ENCODE results near the gene IKZF1.

The IKZF1 gene

GRCh38 chr7:50391386-50391785, 86.9 kb downstream of the IKZF1 start:
- Histone ChIP-seq H3K9me3 (ENCODE audit: insufficient read depth, low read depth, low read length) (no peaks in the 10 kb centered on the region), H3K4me1 (ENCODE audit: insufficient read depth, low read length) (no peaks in the 10 kb centered on the region), H3K27ac (ENCODE audit: low read depth, low read length) (no peak overlapping the region), H3K4me3 (ENCODE audit: low read length) (no peak overlapping the region), H3K36me3 (ENCODE audit: insufficient read depth, low read length) (no peaks in the 10 kb centered on the region), H3K9ac (ENCODE audit: low read depth, low read length) (no peak overlapping the region), H3K27me3 (ENCODE audit: insufficient read depth, low read length) (no peaks in the 10 kb centered on the region)
- WGBS: 99% methylated on average over 3 of the region's 3 CpGs

GRCh38 chr7:50393076-50393475, 88.6 kb downstream of the IKZF1 start:
- H3K36me3 ChIP-seq (ENCODE audit: insufficient read depth, low read length): no peaks in the 10 kb centered on the region
- H3K9me3 ChIP-seq (ENCODE audit: insufficient read depth, low read depth, low read length): no peaks in the 10 kb centered on the region
- no peaks in the 10 kb centered on the region for H3K4me1 ChIP-seq (ENCODE audit: insufficient read depth, low read length)
- H3K27me3 ChIP-seq (ENCODE audit: insufficient read depth, low read length): no peaks in the 10 kb centered on the region
- whole genome bisulfite sequencing: 90% methylated on average over 1 of the region's 1 CpG
- H3K27ac ChIP-seq (ENCODE audit: low read depth, low read length): no peak overlapping the region
- H3K9ac ChIP-seq (ENCODE audit: low read depth, low read length): no peak overlapping the region
- no peak overlapping the region for H3K4me3 ChIP-seq (ENCODE audit: low read length)

- Histone ChIP-seq H3K4me1 (ENCODE audit: insufficient read depth, low read length) (no peaks in the 10 kb centered on the region), H3K27me3 (ENCODE audit: insufficient read depth, low read length) (no peaks in the 10 kb centered on the region), H3K4me3 (ENCODE audit: low read length) (no peak overlapping the region), H3K27ac (ENCODE audit: low read depth, low read length) (no peak overlapping the region), H3K9ac (ENCODE audit: low read depth, low read length) (no peak overlapping the region), H3K36me3 (ENCODE audit: insufficient read depth, low read length) (no peaks in the 10 kb centered on the region), H3K9me3 (ENCODE audit: insufficient read depth, low read depth, low read length) (no peaks in the 10 kb centered on the region)
- 89% methylated on average over 9 of the region's 9 CpGs for WGBS
These were observed 89.2 kb downstream of the IKZF1 start for GRCh38 chr7:50393547-50394252.

- Histone ChIP-seq H3K36me3 (ENCODE audit: insufficient read depth, low read length) (no peaks in the 10 kb centered on the region), H3K9ac (ENCODE audit: low read depth, low read length) (no peak overlapping the region), H3K27me3 (ENCODE audit: insufficient read depth, low read length) (no peaks in the 10 kb centered on the region), H3K27ac (ENCODE audit: low read depth, low read length) (no peak overlapping the region), H3K9me3 (ENCODE audit: insufficient read depth, low read depth, low read length) (no peaks in the 10 kb centered on the region), H3K4me1 (ENCODE audit: insufficient read depth, low read length) (no peaks in the 10 kb centered on the region), H3K4me3 (ENCODE audit: low read length) (no peak overlapping the region)
- 100% methylated on average over 1 of the region's 1 CpG for WGBS
These were observed 89.8 kb downstream of the IKZF1 start for GRCh38 chr7:50394315-50394714.

- Histone ChIP-seq H3K27ac (ENCODE audit: low read depth, low read length) (no peak overlapping the region), H3K36me3 (ENCODE audit: insufficient read depth, low read length) (no peaks in the 10 kb centered on the region), H3K4me3 (ENCODE audit: low read length) (no peak overlapping the region), H3K27me3 (ENCODE audit: insufficient read depth, low read length) (no peaks in the 10 kb centered on the region; the same call in 1 of the 2 replicates), H3K4me1 (ENCODE audit: insufficient read depth, low read length) (no peaks in the 10 kb centered on the region), H3K9ac (ENCODE audit: low read depth, low read length) (no peak overlapping the region), H3K9me3 (ENCODE audit: insufficient read depth, low read depth, low read length) (no peaks in the 10 kb centered on the region)
- WGBS: 100% methylated on average over 1 of the region's 2 CpGs
These were observed 92.3 kb downstream of the IKZF1 start for GRCh38 chr7:50396856-50397255.

GRCh38 chr7:50397320-50397970, 92.9 kb downstream of the IKZF1 start:
- H3K4me3 ChIP-seq (ENCODE audit: low read length): no peak overlapping the region
- no peaks in the 10 kb centered on the region; the same call in 1 of the 2 replicates for H3K27me3 ChIP-seq (ENCODE audit: insufficient read depth, low read length)

GRCh38 chr7:50397971-50398324, 93.4 kb downstream of the IKZF1 start:
- Histone ChIP-seq H3K4me1 (ENCODE audit: insufficient read depth, low read length) (no peaks in the 10 kb centered on the region), H3K9me3 (ENCODE audit: insufficient read depth, low read depth, low read length) (no peaks in the 10 kb centered on the region), H3K27me3 (ENCODE audit: insufficient read depth, low read length) (no peaks in the 10 kb centered on the region; the same call in 1 of the 2 replicates), H3K27ac (ENCODE audit: low read depth, low read length) (no peak overlapping the region), H3K9ac (ENCODE audit: low read depth, low read length) (no peak overlapping the region), H3K36me3 (ENCODE audit: insufficient read depth, low read length) (no peaks in the 10 kb centered on the region), H3K4me3 (ENCODE audit: low read length) (no peak overlapping the region)
- 95% methylated on average over 1 of the region's 1 CpG for WGBS

More at GRCh38 chr7:50397320-50397970, 92.9 kb downstream of the IKZF1 start:
- 90% methylated on average over 2 of the region's 2 CpGs for WGBS
- Histone ChIP-seq H3K9me3 (ENCODE audit: insufficient read depth, low read depth, low read length) (no peaks in the 10 kb centered on the region), H3K36me3 (ENCODE audit: insufficient read depth, low read length) (no peaks in the 10 kb centered on the region), H3K27ac (ENCODE audit: low read depth, low read length) (no peak overlapping the region), H3K4me1 (ENCODE audit: insufficient read depth, low read length) (no peaks in the 10 kb centered on the region), H3K9ac (ENCODE audit: low read depth, low read length) (no peak overlapping the region)

GRCh38 chr7:50399206-50399605, 94.7 kb downstream of the IKZF1 start:
- H3K27ac ChIP-seq (ENCODE audit: low read depth, low read length): no peak overlapping the region
- H3K27me3 ChIP-seq (ENCODE audit: insufficient read depth, low read length): no peaks in the 10 kb centered on the region; the same call in 1 of the 2 replicates
- no peaks in the 10 kb centered on the region for H3K36me3 ChIP-seq (ENCODE audit: insufficient read depth, low read length)
- H3K4me3 ChIP-seq (ENCODE audit: low read length): no peak overlapping the region
- H3K9ac ChIP-seq (ENCODE audit: low read depth, low read length): no peak overlapping the region
- 100% methylated on average over 1 of the region's 1 CpG for WGBS
- H3K4me1 ChIP-seq (ENCODE audit: insufficient read depth, low read length): no peaks in the 10 kb centered on the region
- no peaks in the 10 kb centered on the region for H3K9me3 ChIP-seq (ENCODE audit: insufficient read depth, low read depth, low read length)

GRCh38 chr7:50399635-50400034, 95.1 kb downstream of the IKZF1 start:
- H3K4me3 ChIP-seq (ENCODE audit: low read length): no peak overlapping the region
- WGBS: 95% methylated on average over 21 of the region's 21 CpGs
- no peaks in the 10 kb centered on the region; the same call in 1 of the 2 replicates for H3K27me3 ChIP-seq (ENCODE audit: insufficient read depth, low read length)
- H3K9ac ChIP-seq (ENCODE audit: low read depth, low read length): no peak overlapping the region
- no peaks in the 10 kb centered on the region for H3K4me1 ChIP-seq (ENCODE audit: insufficient read depth, low read length)
- H3K27ac ChIP-seq (ENCODE audit: low read depth, low read length): no peak overlapping the region
- H3K36me3 ChIP-seq (ENCODE audit: insufficient read depth, low read length): no peaks in the 10 kb centered on the region
- no peaks in the 10 kb centered on the region for H3K9me3 ChIP-seq (ENCODE audit: insufficient read depth, low read depth, low read length)

- WGBS: 96% methylated on average over 41 of the region's 41 CpGs
- Histone ChIP-seq H3K9ac (ENCODE audit: low read depth, low read length) (no peak overlapping the region), H3K27me3 (ENCODE audit: insufficient read depth, low read length) (no peaks in the 10 kb centered on the region; the same call in 1 of the 2 replicates), H3K9me3 (ENCODE audit: insufficient read depth, low read depth, low read length) (no peaks in the 10 kb centered on the region), H3K4me1 (ENCODE audit: insufficient read depth, low read length) (no peaks in the 10 kb centered on the region), H3K27ac (ENCODE audit: low read depth, low read length) (no peak overlapping the region), H3K36me3 (ENCODE audit: insufficient read depth, low read length) (no peaks in the 10 kb centered on the region), H3K4me3 (ENCODE audit: low read length) (no peak overlapping the region)
These were observed 95.6 kb downstream of the IKZF1 start for GRCh38 chr7:50400114-50400513.

GRCh38 chr7:50404392-50404791, 99.9 kb downstream of the IKZF1 start:
- Histone ChIP-seq H3K9me3 (ENCODE audit: insufficient read depth, low read depth, low read length) (no peaks in the 10 kb centered on the region), H3K4me1 (ENCODE audit: insufficient read depth, low read length) (no peaks in the 10 kb centered on the region), H3K36me3 (ENCODE audit: insufficient read depth, low read length) (no peaks in the 10 kb centered on the region), H3K27ac (ENCODE audit: low read depth, low read length) (no peak overlapping the region), H3K9ac (ENCODE audit: low read depth, low read length) (no peak overlapping the region), H3K27me3 (ENCODE audit: insufficient read depth, low read length) (no peaks in the 10 kb centered on the region; the same call in 1 of the 2 replicates), H3K4me3 (ENCODE audit: low read length) (no peak overlapping the region)
- WGBS: 89% methylated on average over 7 of the region's 7 CpGs
